Ascending aorta (tissue), 2 donors: ENCODE data around the gene SOX15. TPM values are rescaled to one million over a fixed set of nuclear protein-coding genes. Genes with fewer than 3 reads are reported as not detected.

ENCODE experiments used
- DNase-seq, 2 donors: peaks; one replicate each; pipeline ENCODE4 v3.0.0-alpha.2; 2019; ENCODE audit warnings: low spot score in 2 of 2
- H3K27ac ChIP-seq, 2 donors: fragments of 200-600 bp; sonication (generic); one replicate each; pipeline ENCODE4 v1.5.1; 2016 to 2017; ENCODE audit warnings: mild to moderate bottlenecking in 1 of 2
- H3K27me3 ChIP-seq: fragments of 200-600 bp; sonication (generic); one replicate; pipeline ENCODE4 v1.5.1; 2017
- H3K36me3 ChIP-seq, 2 donors: fragments of 200-600 bp; sonication (generic); one replicate each; pipeline ENCODE4 v1.5.1; 2016
- H3K4me1 ChIP-seq, 2 donors: fragments of 200-600 bp; sonication (generic); one replicate each; pipeline ENCODE4 v1.5.1; 2016 to 2017; ENCODE audit warnings: mild to moderate bottlenecking in 1 of 2
- H3K4me3 ChIP-seq, 2 donors: fragments of 200-600 bp; sonication (generic); one replicate each; pipeline ENCODE4 v1.5.1; 2016 to 2017; ENCODE audit warnings: mild to moderate bottlenecking in 1 of 2
- H3K9me3 ChIP-seq, 2 donors: fragments of 200-600 bp; sonication (generic); one replicate each; pipeline ENCODE4 v1.5.1; 2016
- CTCF ChIP-seq, 3 experiments: fragments of 200-600 bp in 2 of 3; fragments of 450-650 bp in 1 of 3; sonication (generic) in 2 of 3; IDR thresholded peaks; one replicate each; pipeline ENCODE4 v1.5.1; 2016 to 2019; ENCODE audit warnings: antibody characterized with exemption in 3 of 3, mild to moderate bottlenecking in 1 of 3, moderate library complexity in 1 of 3
- intact Hi-C: fragments of 100-400 bp; cut with DNase I; formaldehyde crosslinking; loops from one replicate; pipeline ENCODE4 v1.15.1; 2023
- total RNA-seq: library from RNA; depleted of rRNA; stranded (reverse); fragments of >200 nt; gene quantifications from one replicate; pipeline ENCODE4 v1.1.0, GENCODE V29; 2016

SOX15 gene
- total RNA-seq, 1 donor from 2014 or later: not detected

GRCh38 chr17:7588553-7589203, 1.2 kb downstream of the SOX15 start:
- Histone ChIP-seq H3K27ac (peak overlapping the region; percentile 23 to 60), H3K4me3 (peak overlapping the region; percentile 54 to 67), H3K9me3 (no peaks in the 10 kb centered on the region), H3K36me3 (peaks cover 25 to 27% of the 10 kb centered on the region in 2 donors), H3K4me1 (peaks cover 10 to 22% of the 10 kb centered on the region in 2 donors), H3K27me3 (no peaks in the 10 kb centered on the region)
- no peak for TF ChIP-seq CTCF (IDR thresholded peaks at IDR 0.05)
- DNase-seq: no peak
- intact Hi-C loops: loop anchor here (2.0 to 10.0 kb wide), 3 partner anchors 26 to 586 kb away; partner anchors contain the start of genes FXR2 and TMEM107

- Histone ChIP-seq H3K9me3 (no peaks in the 10 kb centered on the region), H3K27me3 (no peaks in the 10 kb centered on the region), H3K4me1 (peaks cover 17 to 29% of the 10 kb centered on the region in 2 donors), H3K4me3 (peak overlapping the region in 1 of 2 donors; percentile 23), H3K36me3 (peaks cover 14 to 16% of the 10 kb centered on the region in 2 donors), H3K27ac (peak overlapping the region; percentile 23 to 36)
- TF ChIP-seq CTCF (IDR thresholded peaks at IDR 0.05): no peak
- intact Hi-C loops: loop anchor here (2.0 to 10.0 kb wide), 3 partner anchors 27 to 587 kb away; partner anchors contain the start of genes FXR2 and TMEM107
- DNase-seq: no peak
Observed at GRCh38 chr17:7587420-7588151, 2.3 kb downstream of the SOX15 start.

DNA sequence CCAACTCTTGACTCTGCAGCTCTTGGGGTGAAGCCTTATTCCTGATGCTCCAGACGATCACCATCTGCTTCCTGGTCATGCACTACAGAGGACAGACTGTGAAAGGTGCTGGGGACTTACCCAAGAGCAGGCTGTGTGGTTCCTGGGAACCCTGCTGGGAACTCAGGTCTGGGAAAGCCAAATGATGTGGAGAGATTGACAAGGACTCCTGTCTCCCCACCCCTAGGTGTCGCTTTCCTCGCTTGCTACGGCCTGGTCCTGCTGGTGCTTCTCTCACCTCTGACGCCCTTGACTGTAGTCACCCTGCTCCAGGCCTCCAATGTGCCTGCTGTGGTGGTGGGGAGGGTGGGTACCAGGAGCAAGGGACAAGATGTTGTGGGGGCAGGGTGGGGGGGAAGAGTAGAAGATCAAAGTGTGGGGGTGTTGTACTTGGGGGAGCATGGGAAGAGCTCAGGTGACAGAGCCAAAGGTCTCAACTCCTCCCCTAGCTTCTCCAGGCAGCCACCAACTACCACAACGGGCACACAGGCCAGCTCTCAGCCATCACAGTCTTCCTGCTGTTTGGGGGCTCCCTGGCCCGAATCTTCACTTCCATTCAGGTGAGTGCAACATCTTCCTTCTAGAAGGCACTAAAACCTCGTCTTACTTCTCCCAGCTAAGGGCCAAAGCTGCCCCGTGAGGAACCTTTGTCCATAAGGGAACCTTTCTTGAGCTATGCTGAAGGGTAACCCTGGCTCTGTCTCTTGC, 3.0 kb downstream of the SOX15 start:
- no peaks in the 10 kb centered on the region for H3K27me3 ChIP-seq
- H3K4me1 ChIP-seq: peaks cover 22 to 36% of the 10 kb centered on the region in 2 donors
- no peak overlapping the region for H3K4me3 ChIP-seq
- TF ChIP-seq CTCF (IDR thresholded peaks at IDR 0.05): no peak
- no peak overlapping the region for H3K27ac ChIP-seq
- intact Hi-C loops: loop anchor here (10.0 kb wide), 1 partner anchor 588 kb away; the partner anchor contains the start of gene TMEM107
- DNase-seq: no peak
- peaks cover 7 to 9% of the 10 kb centered on the region in 2 donors for H3K36me3 ChIP-seq
- H3K9me3 ChIP-seq: no peaks in the 10 kb centered on the region

DNA sequence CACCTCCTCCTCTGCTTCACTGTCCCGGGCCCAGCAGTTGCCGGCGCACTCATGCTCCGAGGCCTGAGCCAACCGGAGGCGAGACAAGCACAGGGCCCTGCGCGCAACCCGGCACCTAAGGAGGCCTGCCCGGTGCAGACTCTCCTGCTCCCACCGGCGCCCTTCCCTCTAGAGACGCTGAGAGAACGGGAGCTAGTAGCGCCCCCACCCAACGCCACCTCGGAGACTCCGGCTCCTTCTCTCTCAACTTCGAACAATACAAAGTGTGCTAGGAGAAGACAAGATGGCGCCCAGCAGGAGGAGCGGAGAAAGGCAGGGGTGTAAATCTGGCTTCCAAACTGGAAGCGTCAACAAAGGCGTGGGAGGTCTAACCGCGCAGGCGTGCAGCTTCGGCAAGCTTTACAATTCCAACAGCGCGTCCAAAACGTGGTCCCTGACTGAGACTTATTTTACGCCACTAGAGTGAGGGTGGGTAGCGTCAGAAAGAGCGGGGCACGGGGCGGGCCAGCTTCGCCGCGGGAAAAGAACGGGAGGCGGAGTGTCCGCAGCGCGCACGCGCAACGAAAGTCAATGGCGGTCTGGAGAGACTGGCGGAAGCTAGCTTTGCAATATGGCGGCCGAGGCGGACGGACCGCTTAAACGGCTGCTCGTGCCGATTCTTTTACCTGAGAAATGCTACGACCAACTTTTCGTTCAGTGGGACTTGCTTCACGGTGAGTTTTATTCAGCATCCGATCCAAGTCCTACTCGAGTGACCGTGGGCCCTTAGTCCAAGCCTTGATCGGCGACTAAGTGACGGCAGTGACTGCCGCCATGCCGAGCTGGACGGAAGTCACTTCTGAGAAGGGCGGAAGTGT, 6.4 kb downstream of the SOX15 start, which contains the start of gene MPDU1:
TSS of gene MPDU1 (plus strand) at position 600 of the 857 bp plus-strand sequence. CDS start at position 611, 11 bp downstream.
- H3K9me3 ChIP-seq: no peaks in the 10 kb centered on the region
- peaks cover 5% of the 10 kb centered on the region in 2 donors for H3K36me3 ChIP-seq
- intact Hi-C loops: loop anchor here (1.0 to 10.0 kb wide), 2 partner anchors 11 to 591 kb away; partner anchors contain the start of gene TMEM107
- peaks cover 25 to 42% of the 10 kb centered on the region in 2 donors for H3K4me1 ChIP-seq
- H3K4me3 ChIP-seq: peak within 1 kb of the TSS; percentile 59 to 65
- H3K27ac ChIP-seq: peak within 1 kb of the TSS; percentile 85 to 87
- H3K27me3 ChIP-seq: no peaks in the 10 kb centered on the region
- DNase-seq: peak; percentile 79 to 98
- TF ChIP-seq CTCF (IDR thresholded peaks at IDR 0.05): no peak
